ENCODE results near the gene BCL2L14. TPM values are rescaled to one million over a fixed set of nuclear protein-coding genes. Genes with fewer than 3 reads are reported as not detected.

The BCL2L14 gene
- not detected in 3 replicates for total RNA-seq

- no peaks in the 10 kb centered on the region for H3K36me3 Mint-ChIP-seq
- no peak within 1 kb of the TSS for H3K4me3 Mint-ChIP-seq
- DNase-seq (ENCODE audit: low spot score in 2 of 2, unreplicated experiment in 2 of 2) = no peak
- H3K27me3 Mint-ChIP-seq (ENCODE audit: low read depth) = peaks cover 1% of the 10 kb centered on the region
- TF ChIP-seq CTCF (IDR thresholded peaks at IDR 0.05; ENCODE audit: unreplicated experiment) = no peak
- no peak within 1 kb of the TSS for H3K27ac Mint-ChIP-seq
- no peaks in the 10 kb centered on the region for H3K9me3 Mint-ChIP-seq
- peaks cover 6% of the 10 kb centered on the region for H3K4me1 Mint-ChIP-seq
Measured at GRCh38 chr12:12070674-12071656, at the start of gene BCL2L14. Gene BCL2L14, plus strand, starts transcription at chr12:12070939. Its CDS starts 8,367 bp downstream, at chr12:12079306.

GRCh38 chr12:12022306-12022936, 48.3 kb upstream of the BCL2L14 start:
- DNase-seq (ENCODE audit: low spot score in 2 of 2, unreplicated experiment in 2 of 2) = no peak
- Mint-ChIP-seq H3K27ac (no peak overlapping the region), H3K4me3 (no peak overlapping the region), H3K9me3 (peaks cover 14% of the 10 kb centered on the region), H3K4me1 (peaks cover 10% of the 10 kb centered on the region), H3K27me3 (ENCODE audit: low read depth) (no peaks in the 10 kb centered on the region), H3K36me3 (no peaks in the 10 kb centered on the region)
- TF ChIP-seq CTCF (IDR thresholded peaks at IDR 0.05; ENCODE audit: unreplicated experiment) = no peak

DNA sequence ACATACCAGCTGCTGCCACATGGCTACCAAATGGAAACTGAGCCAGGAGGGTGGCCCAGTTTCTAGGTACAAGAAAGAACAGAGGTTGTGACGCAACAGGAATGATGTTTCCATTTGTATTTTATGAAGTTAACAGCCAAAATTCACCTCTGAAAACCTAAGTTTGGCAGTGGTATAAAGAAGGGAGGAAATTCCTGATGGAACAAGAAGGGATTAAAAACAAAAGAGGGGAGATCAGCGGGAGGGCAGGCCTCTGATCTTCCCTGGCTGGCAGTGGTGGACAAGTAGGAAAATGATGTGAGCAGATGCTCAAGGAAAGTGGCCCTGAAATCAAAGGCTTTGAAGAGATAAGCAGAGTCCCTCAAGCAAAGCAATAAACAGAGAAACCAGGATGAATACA, 47.3 kb upstream of the BCL2L14 start:
- H3K4me1 Mint-ChIP-seq = peaks cover 3% of the 10 kb centered on the region
- no peak overlapping the region for H3K4me3 Mint-ChIP-seq
- H3K27ac Mint-ChIP-seq = no peak overlapping the region
- no peaks in the 10 kb centered on the region for H3K36me3 Mint-ChIP-seq
- no peak for TF ChIP-seq CTCF (IDR thresholded peaks at IDR 0.05; ENCODE audit: unreplicated experiment)
- H3K9me3 Mint-ChIP-seq = peaks cover 19% of the 10 kb centered on the region
- no peaks in the 10 kb centered on the region for H3K27me3 Mint-ChIP-seq (ENCODE audit: low read depth)
- no peak for DNase-seq (ENCODE audit: low spot score in 2 of 2, unreplicated experiment in 2 of 2)

- peaks cover 19% of the 10 kb centered on the region for H3K9me3 Mint-ChIP-seq
- DNase-seq (ENCODE audit: low spot score in 2 of 2, unreplicated experiment in 2 of 2) = no peak
- no peak overlapping the region for H3K4me3 Mint-ChIP-seq
- TF ChIP-seq CTCF (IDR thresholded peaks at IDR 0.05; ENCODE audit: unreplicated experiment) = no peak
- H3K36me3 Mint-ChIP-seq = no peaks in the 10 kb centered on the region
- H3K4me1 Mint-ChIP-seq = no peaks in the 10 kb centered on the region
- H3K27me3 Mint-ChIP-seq (ENCODE audit: low read depth) = no peaks in the 10 kb centered on the region
- no peak overlapping the region for H3K27ac Mint-ChIP-seq
Measured at GRCh38 chr12:12024911-12025682, 45.6 kb upstream of the BCL2L14 start.

GRCh38 chr12:12025799-12026386, 44.8 kb upstream of the BCL2L14 start:
- H3K36me3 Mint-ChIP-seq = no peaks in the 10 kb centered on the region
- H3K4me1 Mint-ChIP-seq = no peaks in the 10 kb centered on the region
- DNase-seq (ENCODE audit: low spot score in 2 of 2, unreplicated experiment in 2 of 2) = no peak
- H3K9me3 Mint-ChIP-seq = peaks cover 19% of the 10 kb centered on the region
- no peaks in the 10 kb centered on the region for H3K27me3 Mint-ChIP-seq (ENCODE audit: low read depth)
- H3K27ac Mint-ChIP-seq = no peak overlapping the region
- H3K4me3 Mint-ChIP-seq = no peak overlapping the region
- TF ChIP-seq CTCF (IDR thresholded peaks at IDR 0.05; ENCODE audit: unreplicated experiment) = no peak
